Bone marrow (tissue), 2 donors: Measurements from ENCODE around the gene TRIM25.

Experiments used
- DNase-seq, 2 donors: peaks; one replicate each; lab custom pipeline; 2025; lab: John Stamatoyannopoulos, UW

Gene TRIM25

DNA sequence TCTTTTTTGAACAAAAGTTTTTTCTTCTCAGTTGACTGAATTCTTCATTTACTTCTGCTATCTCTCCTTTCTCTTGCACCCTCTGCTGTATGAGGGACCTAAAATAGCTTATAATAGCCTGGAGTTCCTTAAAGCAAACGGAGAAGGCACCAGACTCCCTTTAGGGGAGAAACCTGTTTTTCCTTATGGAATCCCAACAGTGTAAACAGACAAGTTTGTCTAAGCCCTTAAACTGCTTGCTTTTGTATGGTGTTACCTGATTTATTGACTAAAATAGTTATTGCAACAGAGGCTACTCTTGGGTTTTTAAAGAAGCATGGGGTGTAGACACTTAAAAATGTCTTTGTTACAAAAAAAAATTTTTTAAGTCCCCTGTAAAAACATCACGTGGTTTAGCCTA is 12.9 kb upstream of the TRIM25 start:
- no peak for DNase-seq

DNA sequence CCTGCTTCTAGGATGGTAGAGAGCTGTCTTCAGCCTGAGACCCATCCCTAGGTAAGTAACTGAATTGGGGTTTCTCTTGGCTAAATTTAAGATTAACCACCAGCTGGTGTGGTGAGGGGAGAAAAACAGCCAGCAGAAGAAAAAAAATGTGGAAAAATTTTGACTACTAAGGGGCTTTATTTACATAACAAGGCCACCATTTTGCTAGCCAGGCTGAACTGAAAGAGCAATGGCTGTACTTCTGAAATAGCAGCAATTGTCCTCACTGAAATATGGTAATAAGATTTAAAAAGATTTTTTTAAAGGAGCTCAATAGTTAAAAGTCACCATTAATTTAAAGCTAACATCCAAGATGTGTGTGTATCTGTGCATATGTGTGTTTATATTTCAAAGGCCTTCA is 12.4 kb upstream of the TRIM25 start:
- DNase-seq = no peak

DNA sequence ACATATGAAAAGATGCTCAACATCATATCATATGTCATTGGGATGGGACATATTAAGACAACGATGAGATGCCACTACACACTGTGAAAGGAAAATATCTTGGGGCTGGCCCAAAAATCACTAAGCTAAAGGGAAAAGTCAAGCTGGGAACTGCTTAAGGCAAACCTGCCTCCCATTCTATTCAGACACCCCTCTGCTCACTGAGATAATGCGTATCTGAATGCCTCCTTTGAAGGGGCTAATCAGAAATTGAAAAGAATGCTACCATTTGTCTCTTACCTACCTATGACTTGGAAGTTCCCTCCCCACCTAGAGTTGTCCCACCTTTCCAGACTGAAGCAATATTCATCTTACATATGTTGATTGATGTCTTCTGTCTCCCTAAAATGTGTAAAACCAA is 11.2 kb upstream of the TRIM25 start:
- no peak for DNase-seq

DNA sequence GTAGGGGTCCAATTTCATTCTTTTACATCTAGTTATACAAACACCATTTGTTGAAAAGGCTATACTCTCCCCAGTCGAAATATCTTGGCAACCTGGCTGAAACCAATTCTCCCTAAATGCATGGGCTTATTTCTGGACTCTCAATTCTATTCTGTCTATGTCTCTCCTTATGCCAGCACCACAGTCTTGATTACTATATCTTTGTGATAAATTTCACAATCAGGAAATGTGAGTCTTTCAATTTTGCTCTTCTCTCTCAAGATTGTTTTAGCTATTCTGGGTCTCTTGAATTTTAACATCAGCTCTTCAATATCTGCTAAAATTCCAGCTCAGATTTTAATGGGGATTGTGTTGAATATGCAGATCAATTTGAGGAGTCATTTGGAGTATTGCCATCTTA is 5.9 kb upstream of the TRIM25 start:
- no peak for DNase-seq

DNA sequence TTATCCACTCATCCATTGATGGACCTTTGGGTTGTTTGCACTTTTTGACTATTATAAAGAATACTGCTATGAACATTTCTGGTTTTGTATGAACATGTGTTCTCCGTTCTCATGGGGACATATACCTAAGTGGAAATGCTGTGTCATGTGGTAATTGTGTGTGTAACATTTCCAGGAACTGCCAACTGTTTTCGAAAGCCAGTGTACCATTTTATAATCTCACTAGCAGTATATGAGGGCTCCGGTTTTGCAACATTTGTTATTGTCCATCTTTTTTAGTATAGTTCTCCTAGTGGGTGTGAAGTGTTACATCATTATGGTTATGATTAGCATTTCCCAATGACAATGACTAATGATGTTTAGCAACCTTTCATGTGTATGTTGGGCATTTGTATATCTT is 5.1 kb upstream of the TRIM25 start:
- no peak for DNase-seq

DNA sequence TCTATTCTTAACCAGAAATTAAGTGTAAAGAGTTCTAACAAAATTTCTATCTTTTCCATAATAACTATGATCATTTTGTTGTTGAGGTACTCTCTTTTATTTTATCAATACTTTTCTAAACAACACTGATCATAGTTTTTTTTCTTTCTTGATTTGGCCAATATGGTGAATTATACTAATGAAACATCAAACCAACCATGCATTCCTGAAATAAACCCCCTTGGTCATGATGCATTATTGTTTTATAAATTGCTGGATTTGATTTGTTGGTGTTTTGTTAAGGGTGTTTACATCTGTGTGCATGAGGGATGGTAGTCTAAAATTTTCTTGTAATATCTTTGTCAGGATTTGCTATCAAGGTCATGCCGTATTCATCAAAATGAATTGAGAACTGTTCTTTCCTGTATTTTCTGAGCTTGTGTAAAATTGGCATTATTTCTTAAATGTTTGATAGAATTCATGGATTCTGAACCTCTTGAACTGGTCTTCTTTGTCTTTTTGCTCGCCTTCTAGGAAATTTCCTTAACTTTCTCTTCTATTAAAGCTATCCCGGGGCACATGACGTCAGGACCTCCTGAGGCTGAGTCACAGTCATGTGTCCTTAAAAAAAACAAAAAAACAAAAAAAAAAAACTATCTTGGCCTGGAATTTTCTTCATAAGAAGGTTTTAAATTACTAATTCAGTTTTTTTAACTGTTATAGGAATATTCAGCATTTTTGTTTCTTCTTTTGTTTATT is 3.9 kb upstream of the TRIM25 start:
- no peak for DNase-seq

DNA sequence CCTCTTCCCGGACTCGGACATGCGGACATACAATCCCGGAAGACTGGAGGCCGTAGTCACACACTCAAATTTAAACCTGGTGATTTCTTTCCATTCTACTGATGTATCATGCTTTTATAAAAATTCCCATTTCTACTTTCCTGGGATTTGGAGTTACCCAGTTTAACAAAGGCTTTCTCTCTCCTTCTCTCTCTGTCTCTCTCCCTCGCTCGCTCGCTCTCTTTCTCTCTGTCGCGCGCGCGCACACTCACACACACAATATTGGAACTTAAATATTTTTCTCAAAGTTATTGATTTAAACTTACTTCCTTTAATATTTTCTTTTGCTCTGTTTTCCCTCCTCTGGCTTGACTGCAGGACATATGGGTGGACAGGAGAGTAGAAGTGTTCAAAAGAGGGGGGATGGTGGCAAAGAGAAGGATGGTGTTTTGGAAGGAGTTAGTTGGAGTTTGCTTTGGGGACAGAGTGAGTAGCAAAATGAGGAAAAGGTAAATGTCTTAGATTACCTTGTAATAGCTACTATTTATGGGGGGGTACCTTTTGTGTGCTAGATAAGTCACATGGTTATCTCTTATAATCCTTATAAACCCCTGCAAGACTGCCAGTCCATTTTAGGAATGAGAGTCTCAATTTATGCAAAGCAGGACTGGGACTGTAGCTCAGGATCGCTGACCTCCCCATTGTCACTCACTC is 878 bp upstream of the TRIM25 start:
- DNase-seq = no peak

DNA sequence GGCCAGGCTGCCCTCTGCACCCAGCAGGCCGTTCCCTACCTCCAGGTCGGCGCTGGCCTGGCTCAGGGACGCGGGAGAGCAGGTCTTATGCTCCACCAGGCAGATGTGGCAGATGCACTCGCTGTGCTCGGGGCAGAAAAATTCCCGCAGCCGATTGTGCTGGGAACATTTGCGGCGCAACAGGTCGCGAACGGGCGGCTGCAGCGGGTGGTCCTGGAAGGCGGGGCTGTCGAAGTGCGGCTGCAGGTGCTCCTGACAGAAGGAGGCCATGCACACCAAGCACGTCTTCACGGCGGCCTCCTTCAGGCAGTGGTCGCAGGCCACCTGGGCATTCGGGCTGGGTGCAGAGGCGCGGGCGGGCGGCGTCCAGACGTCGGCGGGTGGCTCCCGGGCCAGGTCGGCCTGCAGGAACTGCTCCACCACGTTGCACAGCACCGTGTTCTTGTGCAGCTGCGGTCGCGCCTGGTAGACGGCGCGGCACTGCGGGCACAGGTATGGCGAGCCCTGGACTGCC is 439 bp downstream of the TRIM25 start:
- DNase-seq = no peak

DNA sequence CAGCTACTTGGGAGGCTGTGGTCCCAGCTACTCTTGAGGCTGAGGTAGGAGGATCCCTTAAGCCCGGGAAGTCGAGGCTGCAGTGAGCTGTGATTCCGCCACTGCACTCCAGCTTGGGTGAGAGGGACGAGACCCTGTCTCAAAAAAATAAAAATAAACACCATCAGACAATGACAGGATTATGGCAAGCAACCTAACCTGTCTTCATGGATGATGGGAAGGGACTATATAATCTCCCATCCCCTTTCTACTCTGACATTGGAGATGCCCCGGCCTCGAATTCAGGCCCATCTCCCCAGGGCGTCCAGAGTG is 893 bp downstream of the TRIM25 start:
- DNase-seq = no peak

DNA sequence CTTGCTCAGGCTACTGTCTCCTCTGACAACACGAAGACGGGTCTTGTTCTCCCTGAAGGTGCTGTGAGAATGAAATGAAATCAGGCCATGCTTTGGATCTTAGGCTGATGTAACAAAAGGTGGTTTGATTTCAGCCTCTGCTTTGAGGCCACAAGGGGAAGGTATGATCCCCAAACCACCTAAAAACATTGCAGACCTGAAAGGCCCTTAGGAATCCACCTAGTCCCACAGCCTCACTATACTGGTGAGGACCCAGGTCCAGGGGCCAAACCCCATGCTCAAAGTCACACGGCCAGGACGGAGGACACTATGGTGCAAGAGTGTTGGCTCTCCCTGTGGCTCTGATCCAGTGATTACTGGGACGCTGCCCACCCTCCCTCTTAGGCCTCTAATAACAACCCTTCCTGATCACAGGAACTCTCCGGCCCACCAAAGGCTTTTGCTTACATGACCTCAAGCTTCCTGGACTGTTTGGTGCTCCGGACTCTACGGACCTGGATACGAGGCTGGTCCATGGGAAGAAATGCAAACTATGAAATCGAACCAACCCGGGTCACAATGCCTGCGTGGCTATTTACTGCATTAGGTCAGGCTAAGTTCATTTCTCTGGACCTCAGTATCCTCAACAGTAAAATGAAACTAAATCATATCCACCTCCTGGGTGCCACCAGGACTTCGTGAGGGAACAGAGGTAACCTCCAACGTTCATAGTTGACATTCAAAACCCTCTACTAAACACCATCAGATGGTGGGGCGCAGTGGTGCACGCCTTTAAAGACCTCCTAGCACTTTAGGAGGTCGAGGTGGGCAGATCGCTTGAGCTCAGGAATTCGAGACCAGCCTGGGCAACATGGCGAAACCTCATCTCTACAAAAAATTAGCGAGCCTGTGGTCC is 1.5 kb downstream of the TRIM25 start:
- no peak for DNase-seq

DNA sequence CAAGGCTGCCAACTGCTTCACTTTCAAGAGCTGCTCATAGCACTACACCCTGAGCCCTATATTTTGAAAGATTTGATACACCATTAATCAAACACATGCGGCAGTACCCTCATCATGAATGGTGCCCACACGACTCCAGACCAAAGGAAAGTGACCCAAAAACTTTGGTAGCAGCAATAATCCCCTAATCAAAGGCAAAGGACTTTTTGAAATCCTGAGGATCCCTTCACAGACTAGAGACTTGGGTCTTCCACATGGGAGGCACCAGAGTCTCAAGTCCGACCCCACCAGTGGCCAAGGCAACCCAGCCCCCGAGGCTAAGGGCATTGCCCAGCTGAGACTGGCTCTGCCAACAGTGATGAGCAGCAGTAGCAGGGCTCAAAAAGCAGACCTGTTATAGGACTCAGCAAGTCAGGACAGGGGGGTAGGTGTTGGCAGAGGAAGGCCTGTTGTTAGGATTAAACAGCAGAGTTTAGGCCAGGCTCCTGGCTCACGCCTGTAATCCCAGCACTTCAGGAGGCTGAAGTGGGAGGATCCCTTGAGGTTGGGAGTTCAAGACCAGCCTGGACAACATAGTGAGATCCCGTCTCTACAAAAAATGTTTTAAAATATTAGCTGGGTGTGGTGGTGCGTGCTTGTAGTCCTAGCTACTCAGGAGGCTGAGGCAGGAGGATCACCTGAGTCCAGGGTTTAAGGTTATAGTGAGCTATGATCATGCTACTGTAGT is 3.2 kb downstream of the TRIM25 start:
- no peak for DNase-seq

DNA sequence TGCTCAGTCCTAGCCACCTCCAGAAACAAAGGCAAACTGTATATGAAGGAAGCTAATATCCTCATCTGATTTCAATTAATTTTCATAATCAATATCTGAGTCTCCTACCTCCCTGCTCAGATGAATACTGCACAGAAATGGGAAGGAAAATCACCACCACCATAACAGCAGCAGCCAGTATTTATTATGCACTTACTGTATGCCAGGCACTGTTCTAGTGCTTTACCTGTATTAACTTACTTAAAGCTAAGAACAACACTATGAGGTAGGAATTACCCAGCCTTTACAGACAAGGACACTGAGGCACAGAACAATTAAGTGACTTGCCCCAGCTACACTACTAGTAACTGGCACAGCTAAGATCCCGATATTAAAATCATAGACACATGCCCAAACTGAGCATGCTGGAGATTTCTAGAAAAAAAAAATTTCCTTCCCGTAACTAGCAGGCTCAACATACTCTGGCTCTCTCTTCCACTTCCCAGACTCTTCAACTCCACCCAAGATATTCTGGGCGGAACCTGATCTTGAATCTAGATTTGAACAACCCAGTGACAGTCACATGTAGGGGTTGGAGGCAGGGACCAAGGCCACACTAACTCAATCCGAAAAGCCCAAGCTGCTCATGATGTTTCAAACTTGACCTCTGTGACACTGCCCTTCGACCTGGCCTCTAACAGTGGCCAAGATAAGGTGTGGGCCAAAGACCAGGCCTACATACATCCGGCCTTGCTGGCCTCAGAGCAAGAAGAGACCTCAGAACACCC is 3.9 kb downstream of the TRIM25 start:
- DNase-seq = no peak

DNA sequence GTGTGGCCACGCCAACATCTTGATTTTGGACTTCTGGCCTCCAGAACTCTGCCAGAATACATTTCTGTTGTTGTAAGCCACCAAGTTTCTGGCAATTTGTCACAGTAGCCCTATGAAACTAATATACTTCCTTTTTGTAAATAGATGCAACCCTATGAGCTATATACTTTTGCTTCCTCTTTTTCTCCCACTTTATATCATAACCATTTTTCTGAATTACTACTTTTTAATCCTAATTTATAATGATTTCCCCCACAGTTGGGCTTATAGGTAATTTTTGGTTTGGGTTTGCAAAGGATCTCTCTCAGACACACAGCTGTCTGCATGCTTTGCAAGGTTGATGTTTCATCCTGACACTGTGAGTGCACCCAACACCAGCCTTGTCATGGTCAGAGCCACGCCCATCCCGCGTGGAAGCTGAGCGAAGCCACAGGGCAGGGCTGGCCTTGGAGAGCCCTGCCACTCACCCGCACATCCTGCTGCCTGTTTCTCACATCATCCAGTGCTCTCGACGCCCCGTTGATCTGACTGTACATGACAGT is 5.8 kb downstream of the TRIM25 start:
- DNase-seq = peak; percentile 20 to 50

DNA sequence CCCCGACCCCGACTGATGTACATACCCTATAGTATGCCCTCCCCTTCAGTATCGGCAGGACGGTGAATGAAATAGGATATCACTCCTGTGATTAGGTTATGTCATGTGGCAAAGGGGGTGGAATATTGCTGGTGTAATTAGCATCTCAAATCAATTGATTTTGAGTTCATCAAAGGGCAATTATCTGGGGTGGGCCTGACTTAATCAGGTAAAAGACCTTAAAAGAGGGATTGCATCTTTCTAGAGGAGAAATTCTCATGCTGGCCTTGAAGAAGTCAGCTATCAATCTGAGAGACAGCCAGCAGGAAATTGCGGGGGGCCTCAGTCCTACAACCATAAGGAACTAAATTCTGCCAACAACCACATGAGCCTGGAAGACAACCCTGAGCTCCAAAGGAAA is 10.3 kb downstream of the TRIM25 start:
- DNase-seq = no peak

DNA sequence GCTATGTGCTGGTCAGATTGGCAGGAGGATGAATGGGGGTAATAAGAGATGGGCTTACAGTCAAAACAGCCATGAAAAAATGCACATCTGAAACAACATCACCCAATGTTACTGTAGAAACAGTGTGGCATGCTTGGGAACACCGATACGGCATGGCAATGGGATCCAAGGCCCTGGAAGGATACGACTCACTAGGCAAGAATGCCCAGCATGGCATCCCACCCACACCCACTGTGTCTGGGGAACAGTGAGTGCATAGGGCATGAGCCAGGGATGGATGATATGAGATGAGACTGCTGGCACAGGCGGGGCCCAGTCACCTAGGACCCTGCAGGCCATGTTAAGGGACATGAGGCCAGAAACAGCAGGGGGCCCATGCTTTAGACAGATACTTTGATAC is 11.5 kb downstream of the TRIM25 start:
- DNase-seq = no peak

DNA sequence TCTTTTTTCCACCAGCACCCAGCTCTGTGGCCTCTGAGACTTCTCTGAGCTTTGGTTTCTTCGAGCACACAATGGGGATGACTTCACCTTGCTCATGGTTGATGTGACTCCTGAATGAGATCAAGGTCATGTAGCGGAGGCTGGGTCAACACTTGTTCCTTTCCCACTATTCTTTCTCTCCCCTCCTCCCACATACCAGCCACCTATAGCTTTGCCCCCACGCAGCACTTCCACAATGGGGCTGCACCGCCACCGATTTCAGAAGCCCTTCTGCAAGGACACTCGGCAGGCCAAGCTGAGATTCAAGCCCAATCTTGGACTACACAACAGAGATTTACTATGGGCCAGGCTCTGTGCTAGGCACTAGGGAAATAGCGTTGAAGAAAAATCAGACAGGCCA is 14.4 kb downstream of the TRIM25 start:
- no peak for DNase-seq

DNA sequence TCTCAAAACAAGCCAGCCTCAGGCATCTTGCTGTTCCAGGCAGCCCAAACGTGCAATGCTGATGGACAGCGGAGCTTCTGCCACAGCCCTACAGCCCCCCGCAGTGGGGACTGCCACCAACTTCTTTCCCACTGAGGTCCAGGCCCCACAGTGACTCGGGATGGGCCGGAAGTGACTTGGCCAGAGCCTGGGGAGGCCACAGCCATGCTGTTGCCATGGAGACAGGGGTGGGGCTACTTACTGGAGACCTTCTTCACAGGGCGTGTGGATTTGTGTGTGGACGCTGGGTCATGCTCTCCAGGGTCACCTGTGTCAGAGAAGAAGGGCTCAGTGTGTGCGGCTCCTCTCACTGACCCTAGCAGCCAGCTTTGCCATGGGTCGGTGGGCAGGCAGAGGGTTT is 15.0 kb downstream of the TRIM25 start:
- DNase-seq = no peak

DNA sequence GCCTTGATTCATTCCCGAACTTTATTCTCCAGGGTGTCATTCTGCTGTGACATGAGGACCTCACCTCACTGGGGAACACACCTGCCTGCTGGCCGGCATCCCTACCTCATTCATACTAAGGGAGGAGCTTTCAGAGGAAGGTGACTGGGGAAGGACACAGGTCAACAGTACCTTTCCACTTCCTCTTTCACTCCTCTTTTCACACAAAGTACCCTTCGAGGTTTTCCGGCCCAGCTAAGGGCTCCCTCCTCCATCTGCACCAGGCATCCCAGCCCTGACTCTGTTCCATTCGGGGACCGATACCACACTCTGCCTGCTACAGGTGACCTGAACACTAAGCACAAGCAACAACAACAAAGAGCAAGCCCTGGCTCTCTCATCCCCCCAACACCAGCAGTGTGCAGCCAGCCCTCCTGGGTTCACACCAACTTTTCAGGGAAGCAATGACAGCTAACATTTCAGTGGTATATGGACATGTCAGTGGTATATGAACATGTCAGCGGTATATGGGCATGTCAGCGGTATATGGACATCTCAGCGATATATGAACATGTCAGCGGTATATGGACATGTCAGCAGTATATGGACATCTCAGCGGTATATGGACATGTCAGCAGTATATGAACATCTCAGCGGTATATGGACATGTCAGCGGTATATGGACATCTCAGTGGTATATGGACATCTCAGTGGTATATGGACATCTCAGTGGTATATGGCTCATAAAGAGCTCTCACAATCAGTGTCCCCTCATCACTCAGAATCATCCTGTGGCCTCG is 16.0 kb downstream of the TRIM25 start:
- DNase-seq = no peak

DNA sequence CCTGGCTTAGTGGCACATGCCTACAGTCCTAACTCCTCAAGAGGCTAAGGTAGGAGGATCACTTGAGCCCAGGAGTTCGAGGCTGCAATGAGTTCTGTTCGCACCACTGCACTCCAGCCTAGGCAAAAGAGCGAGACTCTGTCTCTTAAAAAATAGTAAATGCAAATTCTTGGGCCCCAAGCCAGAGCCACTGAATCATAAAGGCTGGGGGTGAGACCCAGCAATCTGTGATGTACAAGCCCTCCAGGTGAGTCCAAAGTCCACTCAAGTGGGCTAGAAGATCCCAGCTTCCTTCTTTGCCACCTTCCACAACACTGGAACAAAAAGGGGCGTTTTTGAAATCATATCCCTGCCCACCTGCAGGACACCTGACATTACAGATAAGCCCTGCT is 16.9 kb downstream of the TRIM25 start:
- no peak for DNase-seq

DNA sequence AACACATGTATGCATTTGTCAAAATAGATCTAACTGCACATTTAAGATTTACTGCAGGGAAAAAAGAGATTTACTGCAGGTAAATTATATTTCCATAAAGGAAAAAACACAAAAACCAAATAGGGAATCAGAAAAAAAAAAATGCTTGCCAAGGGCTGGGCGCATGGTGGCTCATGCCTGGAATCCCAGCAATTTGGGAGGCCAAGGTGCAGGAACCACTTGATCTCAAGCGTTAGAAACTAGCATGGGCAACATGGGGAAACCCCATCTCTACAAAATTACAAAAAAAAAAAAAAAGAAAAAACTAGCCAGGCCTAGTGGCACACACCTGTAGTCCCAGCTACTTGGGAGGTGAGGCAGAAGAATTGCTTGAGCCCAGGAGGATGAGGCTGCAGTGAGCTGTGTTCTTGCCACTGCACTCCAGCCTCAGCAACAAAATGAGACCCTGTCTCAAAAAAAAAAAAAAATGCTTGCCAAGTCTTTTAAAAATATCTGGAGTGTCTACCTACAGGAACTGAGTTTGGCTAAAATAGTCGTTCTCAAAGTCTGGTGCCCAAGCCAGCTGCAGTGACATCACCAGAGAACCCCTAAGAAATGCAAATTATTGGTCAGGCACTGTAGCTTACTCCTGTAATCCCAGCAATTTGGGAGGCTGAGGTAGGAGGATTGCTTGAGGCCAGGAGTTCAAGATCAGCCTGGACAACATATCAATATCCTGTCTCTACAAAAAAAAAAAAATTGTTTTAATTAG is 17.5 kb downstream of the TRIM25 start:
- DNase-seq = no peak
